Left lung (tissue), 10 donors: ENCODE measurements around the gene F12. TPM values are rescaled to one million over a fixed set of nuclear protein-coding genes. Genes with fewer than 3 reads are reported as not detected.
"Not testable (repeated sequence)": the region's sequence is repeated elsewhere in the genome, so short reads cannot be mapped to it uniquely, and the experiment has no call there.

Experiments
- ATAC-seq: fragments of 200-7000 bp; cut with Tn5 transposase; one replicate; pipeline ENCODE4 v1.9.1; 2020; ENCODE audit warnings: moderate library complexity
- DNase-seq, 4 donors: peaks; one replicate each; pipeline ENCODE4 v3.0.0-alpha.2; 2013 to 2020
- H3K27ac ChIP-seq, 2 donors: fragments of 200-600 bp; sonication (generic) in 1 of 2; one replicate each; pipeline versions ENCODE4 v1.5.0 to v1.8.0; 2020 to 2021
- H3K27me3 ChIP-seq, 2 donors: fragments of 200-600 bp; sonication (generic) in 1 of 2; one replicate each; pipeline versions ENCODE4 v1.5.0 to v1.8.0; 2020 to 2021
- H3K36me3 ChIP-seq, 2 donors: fragments of 200-600 bp; sonication (generic) in 1 of 2; one replicate each; pipeline versions ENCODE4 v1.5.0 to v1.8.0; 2020 to 2021
- H3K4me1 ChIP-seq, 2 donors: fragments of 200-600 bp; one replicate each; pipeline ENCODE4 v1.8.0; 2021
- H3K4me3 ChIP-seq, 2 donors: fragments of 200-600 bp; sonication (generic) in 1 of 2; one replicate each; pipeline versions ENCODE4 v1.5.0 to v1.8.0; 2020 to 2021; ENCODE audit warnings: mild to moderate bottlenecking in 1 of 2
- H3K9me3 ChIP-seq, 2 donors: fragments of 200-600 bp; sonication (generic) in 1 of 2; one replicate each; pipeline versions ENCODE4 v1.5.0 to v1.8.0; 2020 to 2021
- intact Hi-C, 2 donors: fragments of 100-400 bp; cut with DNase I; formaldehyde crosslinking; loops; one replicate each; pipeline versions ENCODE4 v1.11.2 to v1.14.2; 2022
- polyA plus RNA-seq, 6 donors: library from polyadenylated mRNA; unstranded; fragments of 120-200 nt; gene quantifications; one replicate each; pipeline ENCODE4 v1.2.1, GENCODE V29; 2013; ENCODE audit not compliant: insufficient read length in 6 of 6
- total RNA-seq, 2 donors: library from RNA; stranded (reverse); fragmentation: NEBNext Ultra II Directional; extraction: Animal tissue kit (Norgen Biotek cat#: 25700); gene quantifications; one replicate each; pipeline ENCODE4 v1.2.1, GENCODE V29; 2021
- TF ChIP-seq, protein P1 (sequence below), 2 donors: fragments of 200-600 bp; sonication (generic) in 1 of 2; IDR thresholded peaks; one replicate each; pipeline versions ENCODE4 v1.5.0 to v1.8.0; 2021; ENCODE audit warnings: antibody characterized with exemption in 2 of 2
- donor health status: DM: no; HTN: yes; CAD: no.
- donor health status: DM: no; HTN: no; CAD: no.

The F12 gene
- total and polyA plus RNA-seq, 8 donors = 0.20 to 1.1 (median 0.35) TPM; not detected in 1

DNA sequence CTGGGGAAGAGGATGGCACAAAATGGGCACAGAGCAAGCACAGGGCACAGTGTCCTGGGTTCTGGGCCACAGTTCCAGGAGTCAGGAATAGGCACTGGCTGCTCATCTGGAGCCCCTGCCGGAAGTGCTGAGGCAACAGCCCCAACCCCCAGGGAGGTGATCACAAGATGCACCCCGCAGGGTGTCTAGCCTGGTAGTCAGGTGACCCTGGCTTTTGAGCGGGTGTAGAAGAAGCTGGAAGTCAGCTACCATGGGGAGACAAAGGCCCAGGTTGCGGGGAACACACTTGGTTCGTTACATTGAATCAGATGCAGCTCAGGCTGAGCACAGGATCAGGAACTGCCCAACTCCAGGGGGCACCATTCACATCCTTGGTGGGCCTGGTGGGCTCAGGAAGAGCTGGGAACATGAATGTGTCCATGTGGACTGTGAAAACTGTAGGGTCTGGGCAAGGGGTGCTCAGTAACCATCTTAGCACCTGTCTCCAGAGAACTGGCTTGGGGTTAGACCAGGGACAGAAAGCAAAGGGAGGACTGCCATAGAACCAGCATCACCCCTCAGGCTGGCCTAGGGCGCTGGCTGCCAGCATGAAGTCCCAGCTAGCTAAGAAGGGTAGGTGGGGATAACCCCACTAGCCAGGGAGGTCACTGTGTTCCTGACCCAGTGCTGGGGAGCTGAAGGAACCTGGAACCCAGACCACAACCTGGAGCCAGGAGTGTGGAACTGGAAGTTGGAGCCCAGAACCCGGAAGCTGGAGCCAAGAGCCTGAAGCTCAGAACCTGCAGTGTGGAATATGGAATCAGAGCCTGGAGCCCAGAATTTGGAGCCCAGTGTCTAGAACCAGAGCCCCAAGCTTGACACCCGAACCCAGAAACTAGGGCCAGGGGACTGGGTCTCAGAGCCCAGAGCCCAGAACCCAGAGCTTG lies 31.2 kb downstream of the F12 start:
- no peak for ATAC-seq
- peaks cover 0 to 26% of the 10 kb centered on the region in 2 donors for H3K27me3 ChIP-seq
- peaks cover 0 to 2% of the 10 kb centered on the region in 2 donors for H3K4me1 ChIP-seq
- H3K36me3 ChIP-seq = no peaks in the 10 kb centered on the region
- no peaks in the 10 kb centered on the region for H3K9me3 ChIP-seq
- TF ChIP-seq, protein P1, sequence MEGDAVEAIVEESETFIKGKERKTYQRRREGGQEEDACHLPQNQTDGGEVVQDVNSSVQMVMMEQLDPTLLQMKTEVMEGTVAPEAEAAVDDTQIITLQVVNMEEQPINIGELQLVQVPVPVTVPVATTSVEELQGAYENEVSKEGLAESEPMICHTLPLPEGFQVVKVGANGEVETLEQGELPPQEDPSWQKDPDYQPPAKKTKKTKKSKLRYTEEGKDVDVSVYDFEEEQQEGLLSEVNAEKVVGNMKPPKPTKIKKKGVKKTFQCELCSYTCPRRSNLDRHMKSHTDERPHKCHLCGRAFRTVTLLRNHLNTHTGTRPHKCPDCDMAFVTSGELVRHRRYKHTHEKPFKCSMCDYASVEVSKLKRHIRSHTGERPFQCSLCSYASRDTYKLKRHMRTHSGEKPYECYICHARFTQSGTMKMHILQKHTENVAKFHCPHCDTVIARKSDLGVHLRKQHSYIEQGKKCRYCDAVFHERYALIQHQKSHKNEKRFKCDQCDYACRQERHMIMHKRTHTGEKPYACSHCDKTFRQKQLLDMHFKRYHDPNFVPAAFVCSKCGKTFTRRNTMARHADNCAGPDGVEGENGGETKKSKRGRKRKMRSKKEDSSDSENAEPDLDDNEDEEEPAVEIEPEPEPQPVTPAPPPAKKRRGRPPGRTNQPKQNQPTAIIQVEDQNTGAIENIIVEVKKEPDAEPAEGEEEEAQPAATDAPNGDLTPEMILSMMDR (IDR thresholded peaks at IDR 0.05) = no peak
- no peak overlapping the region for H3K4me3 ChIP-seq
- H3K27ac ChIP-seq = no peak overlapping the region
- intact Hi-C loops = no loop called here
- DNase-seq = no peak

GRCh38 chr5:177376107-177376506 lies 33.3 kb downstream of the F12 start:
- no peaks in the 10 kb centered on the region for H3K9me3 ChIP-seq
- intact Hi-C loops = no loop called here

DNA sequence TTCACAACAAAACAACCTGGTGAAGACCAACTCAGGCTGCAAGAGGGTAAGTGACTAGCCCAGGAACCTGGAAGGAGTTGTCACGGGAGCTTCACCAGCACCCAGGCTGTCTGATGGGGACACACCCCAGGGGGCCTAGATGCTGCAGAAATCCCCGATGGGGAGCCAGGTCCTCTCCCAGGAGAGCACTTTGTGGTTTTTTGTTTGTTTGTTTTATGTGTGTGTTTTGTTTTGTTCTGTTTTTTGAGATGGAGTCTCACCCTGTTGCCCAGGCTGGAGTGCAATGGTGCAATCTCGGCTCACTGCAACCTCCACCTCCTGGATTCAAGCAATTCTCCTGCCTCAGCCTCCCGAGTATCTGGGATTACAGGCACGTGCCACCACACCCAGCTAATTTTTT lies 33.8 kb downstream of the F12 start:
- H3K4me3 ChIP-seq, ATAC-seq, H3K9me3 ChIP-seq, intact Hi-C loops, H3K27ac ChIP-seq, H3K36me3 ChIP-seq, DNase-seq, H3K27me3 ChIP-seq: not testable (repeated sequence)
- peaks cover 7 to 24% of the 10 kb centered on the region in 2 donors for H3K4me1 ChIP-seq

More at GRCh38 chr5:177376107-177376506, 33.3 kb downstream of the F12 start:
- H3K27me3 ChIP-seq = peaks cover 0 to 9% of the 10 kb centered on the region in 2 donors
- TF ChIP-seq, protein P1 (IDR thresholded peaks at IDR 0.05) = no peak
- no peak overlapping the region for H3K27ac ChIP-seq
- ATAC-seq = no peak
- peaks cover 7 to 22% of the 10 kb centered on the region in 2 donors for H3K4me1 ChIP-seq
- H3K36me3 ChIP-seq = peaks cover 0 to 7% of the 10 kb centered on the region in 2 donors
- H3K4me3 ChIP-seq = no peak overlapping the region
- no peak for DNase-seq

GRCh38 chr5:177374211-177374610 lies 35.2 kb downstream of the F12 start:
- no peak overlapping the region for H3K27ac ChIP-seq
- TF ChIP-seq, protein P1 (IDR thresholded peaks at IDR 0.05) = no peak
- H3K36me3 ChIP-seq = peaks cover 0 to 7% of the 10 kb centered on the region in 2 donors
- peaks cover 7 to 31% of the 10 kb centered on the region in 2 donors for H3K4me1 ChIP-seq
- ATAC-seq = no peak
- intact Hi-C loops = no loop called here
- H3K27me3 ChIP-seq = no peaks in the 10 kb centered on the region
- no peak for DNase-seq
- H3K9me3 ChIP-seq = no peaks in the 10 kb centered on the region
- no peak overlapping the region for H3K4me3 ChIP-seq

DNA sequence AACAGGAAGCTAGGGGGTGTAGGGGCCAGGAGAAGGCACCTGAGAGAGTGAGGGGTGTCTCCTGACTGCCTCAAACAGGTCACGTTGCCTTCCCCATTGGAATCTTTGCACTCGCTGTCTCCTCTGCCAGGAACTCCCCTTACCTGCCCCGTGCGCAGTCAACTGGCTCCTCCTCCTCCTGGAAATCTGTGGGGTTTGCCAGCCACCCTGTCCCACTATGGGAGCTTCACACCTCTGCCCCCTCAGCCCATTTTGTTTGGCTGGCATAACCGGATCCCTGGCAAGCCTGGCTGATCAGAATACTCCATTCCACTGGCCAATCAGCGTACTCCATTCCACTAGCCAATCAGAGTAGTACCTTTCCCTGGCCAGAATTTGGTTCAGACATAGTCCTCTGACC lies 35.6 kb downstream of the F12 start:
- TF ChIP-seq, protein P1 (IDR thresholded peaks at IDR 0.05) = no peak
- ATAC-seq (no peak), DNase-seq (no peak)
- Histone ChIP-seq H3K9me3 (no peaks in the 10 kb centered on the region), H3K36me3 (peaks cover 0 to 8% of the 10 kb centered on the region in 2 donors), H3K27me3 (no peaks in the 10 kb centered on the region), H3K4me1 (peaks cover 7 to 33% of the 10 kb centered on the region in 2 donors), H3K4me3 (no peak overlapping the region), H3K27ac (no peak overlapping the region)
- intact Hi-C loops = no loop called here
